ENCODE measurements around the gene PIK3IP1. TPM values are rescaled to one million over a fixed set of nuclear protein-coding genes. Genes with fewer than 3 reads are reported as not detected.
"Not testable (repeated sequence)": the region's sequence is repeated elsewhere in the genome, so short reads cannot be mapped to it uniquely, and the experiment has no call there.

The PIK3IP1 gene
- polyA plus RNA-seq, 1 donor from 2014 or later = 88.7 TPM

- Mint-ChIP-seq H3K4me3 (no peak overlapping the region), H3K27ac (peak overlapping the region in 2 of 3 donors; percentile 39 to 75), H3K9me3 (no peaks in the 10 kb centered on the region), H3K4me1 (peaks cover 0 to 4% (median 2%) of the 10 kb centered on the region in 3 donors), H3K27me3 (no peaks in the 10 kb centered on the region), H3K36me3 (peaks cover 8% of the 10 kb centered on the region)
These were observed 35.7 kb upstream of the PIK3IP1 start for GRCh38 chr22:31327806-31328543.

- peaks cover 0 to 4% (median 2%) of the 10 kb centered on the region in 3 donors for H3K4me1 Mint-ChIP-seq
- H3K4me3 Mint-ChIP-seq = no peak overlapping the region
- H3K27me3 Mint-ChIP-seq = no peaks in the 10 kb centered on the region
- peaks cover 8% of the 10 kb centered on the region for H3K36me3 Mint-ChIP-seq
- no peak overlapping the region for H3K27ac Mint-ChIP-seq
- H3K9me3 Mint-ChIP-seq = no peaks in the 10 kb centered on the region
These were observed 34.6 kb upstream of the PIK3IP1 start for GRCh38 chr22:31326877-31327276.

GRCh38 chr22:31323578-31324550 lies 31.6 kb upstream of the PIK3IP1 start:
- Mint-ChIP-seq H3K27me3 (no peaks in the 10 kb centered on the region), H3K36me3 (peaks cover 13% of the 10 kb centered on the region), H3K4me3 (no peak overlapping the region), H3K9me3 (no peaks in the 10 kb centered on the region), H3K27ac (no peak overlapping the region), H3K4me1 (peaks cover 0 to 4% (median 3%) of the 10 kb centered on the region in 3 donors)

- Mint-ChIP-seq H3K9me3 (no peaks in the 10 kb centered on the region), H3K27me3 (no peaks in the 10 kb centered on the region), H3K4me3 (no peak overlapping the region), H3K4me1 (peaks cover 0 to 4% (median 3%) of the 10 kb centered on the region in 3 donors), H3K36me3 (peaks cover 13% of the 10 kb centered on the region), H3K27ac (peak overlapping the region in 1 of 3 donors; percentile 64)
These were observed 29.1 kb upstream of the PIK3IP1 start for GRCh38 chr22:31321421-31321820.

GRCh38 chr22:31314220-31314619 lies 21.9 kb upstream of the PIK3IP1 start:
- H3K27me3 Mint-ChIP-seq, H3K4me3 Mint-ChIP-seq, H3K27ac Mint-ChIP-seq, H3K36me3 Mint-ChIP-seq, H3K9me3 Mint-ChIP-seq, H3K4me1 Mint-ChIP-seq: not testable (repeated sequence)

- Mint-ChIP-seq H3K36me3 (peaks cover 7% of the 10 kb centered on the region), H3K9me3 (peaks cover 2 to 7% (median 3%) of the 10 kb centered on the region in 3 donors), H3K27me3 (no peaks in the 10 kb centered on the region), H3K4me1 (peaks cover 2 to 5% (median 2%) of the 10 kb centered on the region in 3 donors), H3K4me3 (peak overlapping the region in 1 of 4 donors; percentile 65), H3K27ac (peak overlapping the region in 1 of 3 donors; percentile 23)
These were observed 21.3 kb upstream of the PIK3IP1 start for GRCh38 chr22:31313366-31314147.

- Mint-ChIP-seq H3K9me3 (no peaks in the 10 kb centered on the region), H3K36me3 (no peaks in the 10 kb centered on the region), H3K27me3 (no peaks in the 10 kb centered on the region), H3K4me1 (peaks cover 15 to 23% (median 18%) of the 10 kb centered on the region in 3 donors), H3K4me3 (peak overlapping the region in 2 of 4 donors; percentile 29 to 58), H3K27ac (peak overlapping the region in 1 of 3 donors; percentile 1)
These were observed 15.9 kb upstream of the PIK3IP1 start for GRCh38 chr22:31308181-31308580.

- peaks cover 15 to 23% (median 21%) of the 10 kb centered on the region in 3 donors for H3K4me1 Mint-ChIP-seq
- H3K9me3 Mint-ChIP-seq = no peaks in the 10 kb centered on the region
- H3K27ac Mint-ChIP-seq = no peak overlapping the region
- no peak overlapping the region for H3K4me3 Mint-ChIP-seq
- H3K36me3 Mint-ChIP-seq = peaks cover 3% of the 10 kb centered on the region
- H3K27me3 Mint-ChIP-seq = no peaks in the 10 kb centered on the region
These were observed 12.9 kb upstream of the PIK3IP1 start for GRCh38 chr22:31305194-31305593.

GRCh38 chr22:31302537-31302936 lies 10.2 kb upstream of the PIK3IP1 start:
- Mint-ChIP-seq H3K4me1 (peaks cover 4 to 14% (median 13%) of the 10 kb centered on the region in 3 donors), H3K36me3 (peaks cover 6% of the 10 kb centered on the region), H3K9me3 (no peaks in the 10 kb centered on the region), H3K27ac (no peak overlapping the region), H3K27me3 (no peaks in the 10 kb centered on the region), H3K4me3 (no peak overlapping the region)

GRCh38 chr22:31302006-31302405 lies 9.7 kb upstream of the PIK3IP1 start:
- Mint-ChIP-seq H3K4me3 (no peak overlapping the region), H3K36me3 (peaks cover 6% of the 10 kb centered on the region), H3K27ac (no peak overlapping the region), H3K27me3 (no peaks in the 10 kb centered on the region), H3K4me1 (peaks cover 4 to 12% (median 11%) of the 10 kb centered on the region in 3 donors), H3K9me3 (no peaks in the 10 kb centered on the region)

- no peak overlapping the region for H3K27ac Mint-ChIP-seq
- H3K36me3 Mint-ChIP-seq = peaks cover 6% of the 10 kb centered on the region
- peaks cover 8 to 10% (median 9%) of the 10 kb centered on the region in 3 donors for H3K4me1 Mint-ChIP-seq
- no peaks in the 10 kb centered on the region for H3K27me3 Mint-ChIP-seq
- no peaks in the 10 kb centered on the region for H3K9me3 Mint-ChIP-seq
- H3K4me3 Mint-ChIP-seq = no peak overlapping the region
These were observed 8.6 kb upstream of the PIK3IP1 start for GRCh38 chr22:31300896-31301295.

- Mint-ChIP-seq H3K27ac (peak overlapping the region in 2 of 3 donors; percentile 10 to 23), H3K4me3 (peak overlapping the region in 2 of 4 donors; percentile 18 to 51), H3K27me3 (no peaks in the 10 kb centered on the region), H3K36me3 (peaks cover 3% of the 10 kb centered on the region), H3K9me3 (no peaks in the 10 kb centered on the region), H3K4me1 (peaks cover 23 to 31% (median 28%) of the 10 kb centered on the region in 3 donors)
These were observed 3.8 kb upstream of the PIK3IP1 start for GRCh38 chr22:31295831-31296657.

- Mint-ChIP-seq H3K36me3 (peaks cover 5% of the 10 kb centered on the region), H3K4me3 (peak overlapping the region in 3 of 4 donors; percentile 21 to 54 (median 47)), H3K27ac (peak overlapping the region in 1 of 3 donors; percentile 10), H3K9me3 (no peaks in the 10 kb centered on the region), H3K4me1 (peaks cover 25 to 33% (median 28%) of the 10 kb centered on the region in 3 donors), H3K27me3 (no peaks in the 10 kb centered on the region)
These were observed 3.1 kb upstream of the PIK3IP1 start for GRCh38 chr22:31295360-31295759.

Measured in IgD-negative memory B cell (primary cell).